ENCODE data around the gene GLI2.

DNA sequence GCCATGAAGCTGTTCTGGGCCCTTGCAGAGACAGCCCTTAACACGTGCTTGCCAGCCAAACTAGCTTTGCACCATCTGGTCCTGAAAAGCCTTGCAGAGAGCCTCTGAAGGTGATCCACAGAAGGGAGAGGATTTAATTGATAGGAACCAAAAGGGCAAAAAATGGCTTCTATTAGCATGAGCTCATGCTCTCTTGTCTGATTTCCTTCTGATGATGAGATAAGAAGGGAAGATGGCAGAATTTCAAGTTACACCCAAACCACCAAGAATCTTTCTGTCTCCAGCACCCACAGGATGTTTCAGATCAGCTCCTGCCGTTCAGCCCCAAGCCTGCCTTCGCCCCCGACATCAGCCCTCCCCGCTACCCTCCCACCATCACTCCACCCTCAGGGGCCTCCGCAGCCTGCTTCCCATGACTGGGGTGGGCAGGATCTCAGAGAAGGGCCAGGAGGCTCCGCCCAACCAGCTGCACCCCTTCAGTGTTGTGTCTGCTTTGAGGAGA lies 23.4 kb upstream of the GLI2 start:
- TF ChIP-seq, protein P1, sequence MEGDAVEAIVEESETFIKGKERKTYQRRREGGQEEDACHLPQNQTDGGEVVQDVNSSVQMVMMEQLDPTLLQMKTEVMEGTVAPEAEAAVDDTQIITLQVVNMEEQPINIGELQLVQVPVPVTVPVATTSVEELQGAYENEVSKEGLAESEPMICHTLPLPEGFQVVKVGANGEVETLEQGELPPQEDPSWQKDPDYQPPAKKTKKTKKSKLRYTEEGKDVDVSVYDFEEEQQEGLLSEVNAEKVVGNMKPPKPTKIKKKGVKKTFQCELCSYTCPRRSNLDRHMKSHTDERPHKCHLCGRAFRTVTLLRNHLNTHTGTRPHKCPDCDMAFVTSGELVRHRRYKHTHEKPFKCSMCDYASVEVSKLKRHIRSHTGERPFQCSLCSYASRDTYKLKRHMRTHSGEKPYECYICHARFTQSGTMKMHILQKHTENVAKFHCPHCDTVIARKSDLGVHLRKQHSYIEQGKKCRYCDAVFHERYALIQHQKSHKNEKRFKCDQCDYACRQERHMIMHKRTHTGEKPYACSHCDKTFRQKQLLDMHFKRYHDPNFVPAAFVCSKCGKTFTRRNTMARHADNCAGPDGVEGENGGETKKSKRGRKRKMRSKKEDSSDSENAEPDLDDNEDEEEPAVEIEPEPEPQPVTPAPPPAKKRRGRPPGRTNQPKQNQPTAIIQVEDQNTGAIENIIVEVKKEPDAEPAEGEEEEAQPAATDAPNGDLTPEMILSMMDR (IDR thresholded peaks at IDR 0.05 in 2 of 3, conservative IDR thresholded peaks at IDR 0.05 in 1 of 3; ENCODE audit: insufficient read depth in 2 of 3, low read depth in 1 of 3, low read length in 3 of 3) = no peak
- TF ChIP-seq FOXP1 (CRISPR knock-in tag; IDR thresholded peaks at IDR 0.05) (no peak), CBX3 (IDR thresholded peaks at IDR 0.05; ENCODE audit: borderline replicate concordance in 1 of 2, low read length in 2 of 2) (no peak), SMC3 (conservative IDR thresholded peaks at IDR 0.05; ENCODE audit: insufficient read depth, low read depth, low read length) (no peak), PHF8 (IDR thresholded peaks at IDR 0.05; ENCODE audit: borderline replicate concordance, low read length) (no peak)
- TF ChIP-seq, protein P2, sequence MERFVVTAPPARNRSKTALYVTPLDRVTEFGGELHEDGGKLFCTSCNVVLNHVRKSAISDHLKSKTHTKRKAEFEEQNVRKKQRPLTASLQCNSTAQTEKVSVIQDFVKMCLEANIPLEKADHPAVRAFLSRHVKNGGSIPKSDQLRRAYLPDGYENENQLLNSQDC (CRISPR knock-in tag; IDR thresholded peaks at IDR 0.05) = no peak
- TF ChIP-seq, protein P3, sequence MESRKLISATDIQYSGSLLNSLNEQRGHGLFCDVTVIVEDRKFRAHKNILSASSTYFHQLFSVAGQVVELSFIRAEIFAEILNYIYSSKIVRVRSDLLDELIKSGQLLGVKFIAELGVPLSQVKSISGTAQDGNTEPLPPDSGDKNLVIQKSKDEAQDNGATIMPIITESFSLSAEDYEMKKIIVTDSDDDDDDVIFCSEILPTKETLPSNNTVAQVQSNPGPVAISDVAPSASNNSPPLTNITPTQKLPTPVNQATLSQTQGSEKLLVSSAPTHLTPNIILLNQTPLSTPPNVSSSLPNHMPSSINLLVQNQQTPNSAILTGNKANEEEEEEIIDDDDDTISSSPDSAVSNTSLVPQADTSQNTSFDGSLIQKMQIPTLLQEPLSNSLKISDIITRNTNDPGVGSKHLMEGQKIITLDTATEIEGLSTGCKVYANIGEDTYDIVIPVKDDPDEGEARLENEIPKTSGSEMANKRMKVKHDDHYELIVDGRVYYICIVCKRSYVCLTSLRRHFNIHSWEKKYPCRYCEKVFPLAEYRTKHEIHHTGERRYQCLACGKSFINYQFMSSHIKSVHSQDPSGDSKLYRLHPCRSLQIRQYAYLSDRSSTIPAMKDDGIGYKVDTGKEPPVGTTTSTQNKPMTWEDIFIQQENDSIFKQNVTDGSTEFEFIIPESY (CRISPR knock-in tag; IDR thresholded peaks at IDR 0.05) = no peak

Data from K562 (cell line).